Cortex of kidney (tissue), 1 donor: Measurements from ENCODE around the gene UBASH3B.
"Not testable (repeated sequence)": the region's sequence is repeated elsewhere in the genome, so short reads cannot be mapped to it uniquely, and the experiment has no call there.

Source experiments
- DNase-seq: peaks from one replicate; lab custom pipeline; 2025; lab: John Stamatoyannopoulos, UW

Gene UBASH3B

GRCh38 chr11:122852074-122852795 lies 196.7 kb downstream of the UBASH3B start:
- no peak for DNase-seq

DNA sequence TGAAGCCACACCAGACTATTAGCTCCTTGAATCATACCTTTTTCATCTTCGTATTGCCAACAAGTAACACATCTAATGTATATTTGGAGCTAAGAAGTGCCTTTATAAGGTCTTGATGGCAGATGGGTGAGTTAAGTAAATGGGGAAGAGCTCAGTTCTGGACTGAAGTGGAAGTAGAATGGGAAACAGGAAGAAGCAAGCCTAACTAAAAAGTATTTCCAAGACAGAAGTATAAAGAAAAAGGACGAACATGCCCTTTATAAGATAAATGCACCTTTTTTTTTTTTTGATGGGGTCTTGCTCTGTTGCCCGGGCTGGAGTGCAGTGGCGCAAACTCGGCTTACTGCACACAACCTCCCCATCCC lies 197.3 kb downstream of the UBASH3B start:
- no peak for DNase-seq

GRCh38 chr11:122853261-122853660 lies 197.7 kb downstream of the UBASH3B start:
- no peak for DNase-seq

DNA sequence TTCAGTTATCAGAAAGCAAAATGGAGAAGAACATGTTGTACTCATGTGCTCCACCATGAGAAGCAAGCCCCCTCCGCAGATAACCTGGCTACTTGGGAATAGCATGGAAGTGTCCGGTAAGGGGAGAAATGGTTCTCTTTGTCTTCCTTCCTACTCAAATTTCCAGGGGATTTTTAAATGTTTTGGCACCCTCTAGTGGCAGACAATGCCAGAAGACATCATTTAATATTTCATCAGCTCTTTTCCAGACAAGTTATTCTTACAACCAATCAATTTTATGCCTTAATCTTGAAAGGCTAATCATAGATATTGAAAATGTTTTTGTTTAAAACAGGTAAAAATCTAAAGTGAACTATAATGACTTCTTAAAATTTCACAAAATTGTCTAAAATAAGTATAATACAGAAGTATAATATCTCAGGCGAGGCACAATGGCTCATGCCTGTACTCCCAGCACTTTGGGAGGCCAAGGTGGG lies 198.5 kb downstream of the UBASH3B start:
- no peak for DNase-seq

- no peak for DNase-seq
Measured at GRCh38 chr11:122861631-122862030, 206.1 kb downstream of the UBASH3B start.

DNA sequence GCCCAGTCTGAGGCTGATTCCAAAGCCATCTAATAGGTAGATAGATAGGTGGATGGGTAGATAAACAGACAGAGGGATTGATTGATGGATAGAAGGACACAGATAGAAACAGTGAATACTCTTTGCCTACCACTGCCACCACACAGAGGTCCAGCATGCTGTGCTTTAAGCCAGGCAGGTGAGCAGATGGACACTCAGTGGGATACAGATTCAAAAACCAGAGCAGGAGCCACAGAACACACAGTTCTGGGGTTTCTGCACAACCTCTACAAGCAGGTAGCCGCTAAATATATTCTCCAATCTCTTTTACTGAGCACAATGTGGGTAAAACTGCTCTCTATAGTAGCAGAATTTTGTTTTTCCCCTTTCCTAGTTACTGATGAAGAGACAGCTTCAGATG lies 206.6 kb downstream of the UBASH3B start:
- no peak for DNase-seq

- not testable (repeated sequence) for DNase-seq
Measured at GRCh38 chr11:122863154-122863553, 207.6 kb downstream of the UBASH3B start.

DNA sequence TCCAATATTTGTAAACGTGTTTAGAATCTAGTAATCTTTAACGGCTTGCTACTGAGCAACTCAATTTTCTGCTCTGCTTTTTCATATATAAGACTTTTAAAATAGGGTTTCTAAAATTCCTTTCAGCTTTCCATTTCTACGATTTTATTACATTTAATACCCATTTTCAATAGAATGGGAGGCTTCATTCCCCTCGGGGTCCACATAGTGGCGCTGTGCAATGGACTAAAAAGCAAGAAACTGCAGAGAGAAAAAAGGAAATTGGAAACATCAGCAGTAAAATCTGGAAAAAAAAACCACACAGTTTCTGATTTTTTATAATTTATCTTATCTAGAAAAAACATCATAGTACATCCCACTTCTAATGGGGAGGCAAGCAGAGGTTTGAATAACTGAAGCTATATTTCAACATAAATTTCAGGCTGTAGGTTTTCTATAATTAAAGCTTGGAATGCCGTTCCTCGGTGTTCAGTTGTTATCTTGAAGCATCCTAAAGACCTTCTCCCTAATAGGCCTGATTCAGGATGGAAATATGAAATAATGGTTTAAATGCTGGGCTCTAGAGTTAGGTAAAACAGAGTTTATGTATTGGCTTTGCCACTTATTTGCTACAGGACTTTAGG lies 208.3 kb downstream of the UBASH3B start:
- no peak for DNase-seq
